ENCODE measurements around the gene RDH16.
"Not testable (repeated sequence)": the region's sequence is repeated elsewhere in the genome, so short reads cannot be mapped to it uniquely, and the experiment has no call there.

The RDH16 gene

DNA sequence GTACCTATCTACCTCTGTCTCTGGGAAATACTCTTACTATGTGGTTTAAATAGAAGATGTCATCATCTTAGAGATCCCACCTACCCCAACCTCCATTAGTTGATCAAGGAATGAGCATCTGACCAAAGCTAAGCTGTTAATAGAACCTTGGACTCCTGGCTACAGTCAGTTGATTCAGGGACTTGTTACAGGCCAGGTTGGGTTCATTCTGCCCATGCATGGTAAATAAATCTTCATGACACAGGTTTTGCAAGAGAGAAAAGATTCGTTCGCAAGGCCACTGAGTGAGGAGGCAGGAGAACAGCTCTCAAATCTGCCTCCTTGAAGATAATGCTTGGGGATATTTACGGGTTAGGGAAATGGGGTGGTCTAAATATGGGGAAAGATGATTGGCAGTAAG lies 42.7 kb downstream of the RDH16 start:
- TF ChIP-seq, protein P1, sequence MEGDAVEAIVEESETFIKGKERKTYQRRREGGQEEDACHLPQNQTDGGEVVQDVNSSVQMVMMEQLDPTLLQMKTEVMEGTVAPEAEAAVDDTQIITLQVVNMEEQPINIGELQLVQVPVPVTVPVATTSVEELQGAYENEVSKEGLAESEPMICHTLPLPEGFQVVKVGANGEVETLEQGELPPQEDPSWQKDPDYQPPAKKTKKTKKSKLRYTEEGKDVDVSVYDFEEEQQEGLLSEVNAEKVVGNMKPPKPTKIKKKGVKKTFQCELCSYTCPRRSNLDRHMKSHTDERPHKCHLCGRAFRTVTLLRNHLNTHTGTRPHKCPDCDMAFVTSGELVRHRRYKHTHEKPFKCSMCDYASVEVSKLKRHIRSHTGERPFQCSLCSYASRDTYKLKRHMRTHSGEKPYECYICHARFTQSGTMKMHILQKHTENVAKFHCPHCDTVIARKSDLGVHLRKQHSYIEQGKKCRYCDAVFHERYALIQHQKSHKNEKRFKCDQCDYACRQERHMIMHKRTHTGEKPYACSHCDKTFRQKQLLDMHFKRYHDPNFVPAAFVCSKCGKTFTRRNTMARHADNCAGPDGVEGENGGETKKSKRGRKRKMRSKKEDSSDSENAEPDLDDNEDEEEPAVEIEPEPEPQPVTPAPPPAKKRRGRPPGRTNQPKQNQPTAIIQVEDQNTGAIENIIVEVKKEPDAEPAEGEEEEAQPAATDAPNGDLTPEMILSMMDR (IDR thresholded peaks at IDR 0.05) = no peak
- Histone ChIP-seq H3K9ac (no peak overlapping the region), H3K79me2 (no peaks in the 10 kb centered on the region), H3K9me3 (ENCODE audit: control insufficient read depth, low read length) (no peaks in the 10 kb centered on the region), H3K36me3 (ENCODE audit: control insufficient read depth, insufficient read depth, low read length) (no peaks in the 10 kb centered on the region), H3K4me1 (no peaks in the 10 kb centered on the region), H3K4me2 (ENCODE audit: low read length) (no peak overlapping the region), H3K27ac (no peak overlapping the region), H3K4me3 (ENCODE audit: low read depth, low read length) (no peak overlapping the region), H2AFZ (no peak overlapping the region), H3K27me3 (ENCODE audit: control insufficient read depth, insufficient read depth, low read length) (no peaks in the 10 kb centered on the region)

DNA sequence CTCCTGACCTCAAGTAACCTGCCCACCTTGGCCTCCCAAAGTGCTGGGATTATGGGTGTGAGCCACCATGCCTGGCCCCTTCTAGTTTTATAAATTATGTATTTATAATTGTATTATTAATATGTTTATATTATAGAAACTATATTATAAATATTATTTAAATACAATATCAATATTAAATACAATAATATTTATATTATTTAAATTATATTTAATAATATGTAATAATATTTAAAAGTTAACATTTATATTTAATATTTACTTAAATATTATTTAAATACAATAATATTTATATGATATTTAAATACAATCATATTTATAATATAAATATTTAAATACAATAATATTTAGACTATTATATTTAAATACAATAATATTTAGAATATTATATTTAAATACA lies 43.2 kb downstream of the RDH16 start:
- no peak overlapping the region for H3K4me2 ChIP-seq (ENCODE audit: low read length)
- TF ChIP-seq, protein P1 (IDR thresholded peaks at IDR 0.05) = no peak
- H3K27ac ChIP-seq = no peak overlapping the region
- no peaks in the 10 kb centered on the region for H3K27me3 ChIP-seq (ENCODE audit: control insufficient read depth, insufficient read depth, low read length)
- no peak overlapping the region for H3K9ac ChIP-seq
- H3K36me3 ChIP-seq (ENCODE audit: control insufficient read depth, insufficient read depth, low read length) = no peaks in the 10 kb centered on the region
- H3K79me2 ChIP-seq = no peaks in the 10 kb centered on the region
- no peak overlapping the region for H2AFZ ChIP-seq
- no peaks in the 10 kb centered on the region for H3K9me3 ChIP-seq (ENCODE audit: control insufficient read depth, low read length)
- H3K4me1 ChIP-seq = no peaks in the 10 kb centered on the region
- no peak overlapping the region for H3K4me3 ChIP-seq (ENCODE audit: low read depth, low read length)

DNA sequence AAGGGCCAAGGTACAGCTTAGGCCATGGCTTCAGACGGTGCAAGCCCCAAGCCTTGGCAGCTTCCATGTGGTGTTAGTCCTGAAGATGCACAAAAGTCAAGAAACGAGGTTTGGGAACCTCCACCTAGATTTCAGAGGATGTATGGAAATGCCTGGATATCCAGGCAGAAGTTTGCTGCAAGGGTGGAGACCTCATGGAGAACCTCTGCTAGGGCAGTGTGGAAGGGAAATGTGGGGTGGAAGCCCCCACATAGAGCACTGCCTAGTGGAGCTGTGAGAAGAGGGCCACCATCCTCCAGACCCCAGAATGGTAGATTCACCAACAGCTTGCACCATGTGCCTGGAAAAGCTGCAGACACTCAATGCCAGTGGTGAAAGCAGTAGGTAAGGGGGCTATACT lies 48.0 kb downstream of the RDH16 start:
- H3K4me3 ChIP-seq (ENCODE audit: low read depth, low read length); H2AFZ ChIP-seq; H3K9me3 ChIP-seq (ENCODE audit: control insufficient read depth, low read length); H3K27ac ChIP-seq; H3K79me2 ChIP-seq; H3K4me2 ChIP-seq (ENCODE audit: low read length); H3K27me3 ChIP-seq (ENCODE audit: control insufficient read depth, insufficient read depth, low read length); H3K4me1 ChIP-seq; H3K36me3 ChIP-seq (ENCODE audit: control insufficient read depth, insufficient read depth, low read length); H3K9ac ChIP-seq: not testable (repeated sequence)

DNA sequence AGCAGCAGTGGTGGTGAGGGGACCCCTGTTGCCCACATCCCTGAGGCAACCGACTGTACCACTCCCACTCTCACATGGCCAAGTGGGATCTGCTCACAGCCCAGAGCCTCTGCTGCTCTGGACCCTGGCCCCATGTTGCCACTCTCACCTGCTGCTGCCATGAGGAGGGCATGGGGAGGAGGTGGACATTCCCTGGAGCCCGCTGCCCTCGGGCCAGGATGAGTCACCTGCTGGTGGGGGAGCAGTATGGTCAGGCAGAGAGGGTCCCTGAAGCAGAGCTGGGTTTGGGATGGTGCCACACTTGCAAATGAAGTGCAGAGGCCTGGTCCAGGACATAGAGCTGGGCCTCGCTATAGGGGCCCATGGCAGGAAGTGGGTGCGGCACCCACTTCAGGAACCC lies 49.3 kb downstream of the RDH16 start:
- Histone ChIP-seq H2AFZ (no peak overlapping the region), H3K9me3 (ENCODE audit: control insufficient read depth, low read length) (no peaks in the 10 kb centered on the region), H3K4me1 (no peaks in the 10 kb centered on the region), H3K27ac (no peak overlapping the region), H3K27me3 (ENCODE audit: control insufficient read depth, insufficient read depth, low read length) (no peaks in the 10 kb centered on the region), H3K9ac (no peak overlapping the region), H3K4me3 (ENCODE audit: low read depth, low read length) (no peak overlapping the region), H3K4me2 (ENCODE audit: low read length) (no peak overlapping the region), H3K36me3 (ENCODE audit: control insufficient read depth, insufficient read depth, low read length) (no peaks in the 10 kb centered on the region), H3K79me2 (no peaks in the 10 kb centered on the region)
- TF ChIP-seq, protein P1 (IDR thresholded peaks at IDR 0.05) = no peak

DNA sequence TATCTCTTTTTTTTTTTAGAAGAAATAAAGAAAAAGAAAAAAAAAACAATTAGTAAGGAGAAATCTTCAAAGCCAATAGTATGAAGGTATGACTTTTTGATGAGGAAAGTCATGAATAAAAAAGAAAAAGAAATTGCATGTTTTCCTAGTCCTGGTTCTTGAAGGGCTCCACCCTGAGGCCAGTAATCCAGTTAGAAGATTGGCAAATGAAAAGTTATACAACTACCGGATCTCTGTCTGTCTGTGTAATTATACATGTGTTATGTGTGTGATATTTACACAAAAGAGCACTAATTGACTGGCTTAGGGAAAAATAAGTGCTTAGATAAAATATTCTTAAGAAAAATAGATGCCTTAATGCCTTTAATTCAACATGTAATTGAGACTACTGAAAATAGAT lies 51.6 kb downstream of the RDH16 start:
- no peak overlapping the region for H2AFZ ChIP-seq
- H3K4me3 ChIP-seq (ENCODE audit: low read depth, low read length) = no peak overlapping the region
- no peaks in the 10 kb centered on the region for H3K27me3 ChIP-seq (ENCODE audit: control insufficient read depth, insufficient read depth, low read length)
- no peak overlapping the region for H3K4me2 ChIP-seq (ENCODE audit: low read length)
- no peaks in the 10 kb centered on the region for H3K79me2 ChIP-seq
- TF ChIP-seq, protein P1 (IDR thresholded peaks at IDR 0.05) = no peak
- H3K36me3 ChIP-seq (ENCODE audit: control insufficient read depth, insufficient read depth, low read length) = no peaks in the 10 kb centered on the region
- no peaks in the 10 kb centered on the region for H3K9me3 ChIP-seq (ENCODE audit: control insufficient read depth, low read length)
- H3K27ac ChIP-seq = no peak overlapping the region
- H3K9ac ChIP-seq = no peak overlapping the region
- no peaks in the 10 kb centered on the region for H3K4me1 ChIP-seq
